T-cell (primary cell): ENCODE measurements around the gene PRKAG2. TPM values are rescaled to one million over a fixed set of nuclear protein-coding genes. Genes with fewer than 3 reads are reported as not detected.

Source experiments
- ATAC-seq, 4 experiments: fragments of 200-7000 bp in 3 of 4; fragments of 150-1000 bp in 1 of 4; cut with Tn5 transposase; replicated peaks in 1 of 4; 1 replicate in 3 of 4; 2 replicates in 1 of 4; pipeline ENCODE4 v1.10.0; 2021; ENCODE audit warnings: moderate library complexity in 3 of 4, mild to moderate bottlenecking in 2 of 4, moderate number of reproducible peaks in 1 of 4
- CTCF ChIA-PET, 2 donors: fragments of 300-600 bp; sonication (Branson Sonifier 250); formaldehyde crosslinking; loops; one replicate each; lab custom pipeline; 2022; ENCODE audit warnings: antibody characterized with exemption in 2 of 2; lab: Charles Lee
- POLR2A ChIA-PET, 2 donors: fragments of 300-600 bp; sonication (Branson Sonifier 250); formaldehyde crosslinking; loops; one replicate each; lab custom pipeline; 2022; ENCODE audit warnings: antibody characterized with exemption in 2 of 2; lab: Charles Lee
- DNase-seq, 35 experiments: peaks; one replicate each; pipeline versions ENCODE4 v3.0.0 to v3.0.0-alpha.2; 2013 to 2023
- H3K27ac ChIP-seq: one replicate; pipeline ENCODE4 v1.5.1; 2013; ENCODE audit warnings: low read length
- H3K27me3 ChIP-seq, 2 experiments: replicated peaks in 1 of 2; 1 replicate in 1 of 2; 2 replicates in 1 of 2; pipeline versions ENCODE4 v1.6.1 to v1.7.0; 2013; ENCODE audit warnings: low read length in 1 of 2, mixed read lengths in 1 of 2; ENCODE audit not compliant: control insufficient read depth in 2 of 2, insufficient read depth in 2 of 2; ENCODE audit errors: extremely low read depth in 1 of 2
- H3K36me3 ChIP-seq, 2 donors: 1 replicate in 1 of 2; 2 replicates in 1 of 2; pipeline versions ENCODE4 v1.6.1 to v1.7.0; 2013; ENCODE audit warnings: low read length in 1 of 2; ENCODE audit not compliant: control insufficient read depth in 2 of 2, insufficient read depth in 1 of 2; ENCODE audit errors: extremely low read depth in 1 of 2
- H3K4me1 ChIP-seq, 2 experiments: 1 replicate in 1 of 2; 2 replicates in 1 of 2; pipeline versions ENCODE4 v1.6.1 to v1.7.0; 2013; ENCODE audit warnings: low read length in 2 of 2, mixed read lengths in 1 of 2; ENCODE audit not compliant: insufficient read depth in 2 of 2, control insufficient read depth in 1 of 2; ENCODE audit errors: extremely low read depth in 1 of 2
- H3K4me3 ChIP-seq, 2 donors: 1 replicate in 1 of 2; 2 replicates in 1 of 2; pipeline versions ENCODE4 v1.5.1 to v1.7.0; 2013; ENCODE audit warnings: mild to moderate bottlenecking in 2 of 2, low read length in 1 of 2, moderate library complexity in 1 of 2; ENCODE audit not compliant: control insufficient read depth in 1 of 2; ENCODE audit errors: extremely low read depth in 1 of 2
- H3K9me3 ChIP-seq: 2 replicates; pipeline ENCODE4 v1.7.0; 2013
- H3K27ac Mint-ChIP-seq, 2 donors: one replicate each; pipeline ENCODE4 v1.8.0; 2020 to 2021; ENCODE audit warnings: mild to moderate bottlenecking in 2 of 2, mixed read lengths in 2 of 2
- H3K27me3 Mint-ChIP-seq, 2 donors: one replicate each; pipeline ENCODE4 v1.8.0; 2021 to 2022; ENCODE audit warnings: mixed read lengths in 2 of 2
- H3K36me3 Mint-ChIP-seq: one replicate; pipeline ENCODE4 v1.8.0; 2021; ENCODE audit warnings: mixed read lengths
- H3K4me1 Mint-ChIP-seq, 3 donors: one replicate each; pipeline ENCODE4 v1.8.0; 2020 to 2022; ENCODE audit warnings: mixed read lengths in 3 of 3, mild to moderate bottlenecking in 1 of 3
- H3K4me3 Mint-ChIP-seq, 3 donors: one replicate each; pipeline ENCODE4 v1.8.0; 2020 to 2022; ENCODE audit warnings: mild to moderate bottlenecking in 3 of 3, mixed read lengths in 3 of 3, moderate library complexity in 3 of 3
- H3K9me3 Mint-ChIP-seq, 3 donors: one replicate each; pipeline ENCODE4 v1.8.0; 2020 to 2022; ENCODE audit warnings: mixed read lengths in 3 of 3
- WGBS: methylation state at CpG from one replicate; pipeline ENCODE4 v1.1.5; 2013; ENCODE audit warnings: missing lambda C conversion rate; ENCODE audit not compliant: insufficient coverage; 5-methylcytosine and 5-hydroxymethylcytosine counted together
- total RNA-seq, 35 experiments: library from RNA in 6 of 35; stranded (reverse) in 6 of 35; fragments of 120-200 nt in 1 of 35; gene quantifications; one replicate each; pipeline versions ENCODE4 v1.2.1 to v1.2.4 and lab custom pipeline; 2013 to 2026

The PRKAG2 gene
- total RNA-seq, 5 donors from 2014 or later (not counting 1 experiment from before 2014, with no cell fraction given) = 43.0 to 59.9 (median 49.3) TPM

DNA sequence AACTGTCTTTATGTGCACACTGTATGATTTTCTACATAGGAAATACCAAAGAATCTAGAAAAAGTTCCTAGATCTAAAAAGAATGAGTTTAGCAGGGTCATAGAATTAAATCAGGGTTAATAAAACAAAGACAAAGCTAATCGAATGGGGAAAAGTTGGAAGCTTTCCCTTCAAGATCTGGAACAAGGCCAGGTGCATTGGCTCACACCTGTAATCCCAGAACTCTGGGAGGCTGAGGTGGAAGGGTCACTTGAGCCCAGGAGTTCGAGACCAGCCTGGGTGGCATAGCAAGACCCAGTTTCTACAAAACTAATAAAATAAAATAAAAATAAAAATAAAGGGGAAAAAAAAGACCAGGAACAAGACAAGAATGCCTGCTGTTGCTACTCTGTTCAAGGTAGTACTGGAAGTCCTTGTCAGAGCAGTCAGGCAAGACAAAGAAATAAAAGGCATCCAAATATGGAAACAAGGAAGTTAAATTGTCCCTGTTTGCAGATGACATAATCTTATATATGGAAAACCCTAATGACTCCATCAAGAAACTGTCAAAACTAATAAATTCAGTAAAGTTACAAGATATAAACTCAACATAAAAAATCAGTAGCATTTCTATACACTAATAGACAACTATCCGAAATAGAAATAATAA is 281.1 kb downstream of the PRKAG2 start:
- peaks cover 19% of the 10 kb centered on the region for H3K36me3 Mint-ChIP-seq

DNA sequence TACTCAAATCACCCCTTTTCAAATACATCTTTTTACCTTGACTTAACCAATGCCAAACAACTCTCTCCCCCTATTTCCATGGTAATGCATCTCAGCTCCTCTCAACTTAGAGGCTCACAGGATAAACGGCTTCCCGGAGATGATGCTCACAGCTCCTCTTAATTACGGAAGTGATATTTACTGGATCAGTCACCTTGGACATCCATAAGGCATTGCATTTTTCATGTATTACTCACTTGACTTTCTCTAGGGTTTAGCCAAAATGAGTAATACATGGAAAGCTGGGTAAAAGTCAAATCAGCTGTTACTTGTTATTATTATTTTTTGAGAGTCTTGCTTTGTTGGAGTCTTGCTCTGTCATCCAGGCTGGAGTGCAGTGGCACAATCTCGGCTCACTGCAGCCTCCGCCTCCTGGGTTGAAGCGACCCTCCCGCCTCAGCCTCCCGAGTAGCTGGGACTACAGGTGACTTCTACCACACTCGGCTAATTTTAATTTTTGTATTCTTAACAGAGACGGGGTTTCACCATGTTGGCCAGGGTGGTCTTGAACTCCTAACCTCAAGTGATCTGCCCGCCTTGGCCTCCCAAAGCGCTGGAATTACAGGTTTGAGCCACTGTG is 283.9 kb downstream of the PRKAG2 start:
- Histone ChIP-seq H3K4me3 (no peak overlapping the region), H3K9me3 (no peaks in the 10 kb centered on the region), H3K4me1 (no peaks in the 10 kb centered on the region), H3K27me3 (no peaks in the 10 kb centered on the region), H3K27ac (no peak overlapping the region), H3K36me3 (peaks cover 0 to 26% of the 10 kb centered on the region in 2 donors)
- 98% methylated on average over 8 of the region's 12 CpGs for WGBS
- CTCF ChIA-PET = interaction anchor here in 1 of 2 donors (0.6 kb wide), 1 partner anchor 849 kb away, joined by 7 read pairs; no protein-coding TSS in a partner anchor
- Mint-ChIP-seq H3K4me1 (peaks cover 6 to 19% (median 13%) of the 10 kb centered on the region in 3 donors), H3K27me3 (no peaks in the 10 kb centered on the region), H3K9me3 (no peaks in the 10 kb centered on the region), H3K4me3 (no peak overlapping the region), H3K27ac (no peak overlapping the region), H3K36me3 (peaks cover 29% of the 10 kb centered on the region)
- ATAC-seq (no peak), DNase-seq (no peak)
- POLR2A ChIA-PET = no interaction called here

More for the DNA sequence above, 281.1 kb downstream of the PRKAG2 start:
- ChIA-PET POLR2A (no interaction called here), CTCF (interaction anchor here in 1 of 2 donors (0.6 kb wide), 1 partner anchor 90 kb away, joined by 4 read pairs; no protein-coding TSS in a partner anchor)
- H3K9me3 Mint-ChIP-seq = no peaks in the 10 kb centered on the region
- Histone ChIP-seq H3K9me3 (no peaks in the 10 kb centered on the region), H3K4me3 (no peak overlapping the region), H3K27ac (no peak overlapping the region), H3K4me1 (no peaks in the 10 kb centered on the region), H3K36me3 (peaks cover 0 to 20% of the 10 kb centered on the region in 2 donors), H3K27me3 (no peaks in the 10 kb centered on the region)
- no peak for ATAC-seq
- DNase-seq = no peak
- no peak overlapping the region for H3K27ac Mint-ChIP-seq
- H3K4me3 Mint-ChIP-seq = no peak overlapping the region
- H3K4me1 Mint-ChIP-seq = peaks cover 16 to 41% (median 24%) of the 10 kb centered on the region in 3 donors
- no peaks in the 10 kb centered on the region for H3K27me3 Mint-ChIP-seq
- WGBS = 100% methylated on average over 1 of the region's 3 CpGs

DNA sequence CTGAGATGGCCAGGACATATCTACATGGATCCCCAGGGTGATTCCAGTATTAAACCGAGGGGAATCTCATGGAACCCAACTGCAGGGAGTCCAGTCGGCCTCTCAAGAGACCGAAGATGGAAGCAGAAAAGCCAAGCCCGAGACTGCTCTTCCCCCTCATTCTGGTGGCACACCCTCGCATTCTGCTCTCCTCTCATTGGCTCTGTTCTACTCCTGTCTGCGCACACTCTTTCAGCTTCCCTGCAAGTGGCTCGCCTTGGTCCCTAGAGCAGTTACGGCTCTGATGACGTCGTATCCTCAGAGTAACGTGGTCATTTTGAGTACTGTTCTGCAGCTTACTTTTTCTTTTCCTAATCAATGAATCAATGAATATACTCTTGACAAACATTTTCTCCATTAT is 284.6 kb downstream of the PRKAG2 start:
- ChIA-PET POLR2A (no interaction called here), CTCF (interaction anchor here (0.5 to 0.6 kb wide), 2 partner anchors 302 to 849 kb away, joined by 3 to 7 read pairs; no protein-coding TSS in a partner anchor)
- Mint-ChIP-seq H3K4me1 (peaks cover 6 to 12% (median 10%) of the 10 kb centered on the region in 3 donors), H3K36me3 (peaks cover 29% of the 10 kb centered on the region), H3K27ac (no peak overlapping the region), H3K9me3 (no peaks in the 10 kb centered on the region), H3K4me3 (no peak overlapping the region), H3K27me3 (no peaks in the 10 kb centered on the region)
- 96% methylated on average over 10 of the region's 11 CpGs for WGBS
- DNase-seq (no peak), ATAC-seq (no peak)
- Histone ChIP-seq H3K4me3 (no peak overlapping the region), H3K27ac (no peak overlapping the region), H3K27me3 (no peaks in the 10 kb centered on the region), H3K9me3 (no peaks in the 10 kb centered on the region), H3K4me1 (no peaks in the 10 kb centered on the region), H3K36me3 (peaks cover 0 to 29% of the 10 kb centered on the region in 2 donors)

DNA sequence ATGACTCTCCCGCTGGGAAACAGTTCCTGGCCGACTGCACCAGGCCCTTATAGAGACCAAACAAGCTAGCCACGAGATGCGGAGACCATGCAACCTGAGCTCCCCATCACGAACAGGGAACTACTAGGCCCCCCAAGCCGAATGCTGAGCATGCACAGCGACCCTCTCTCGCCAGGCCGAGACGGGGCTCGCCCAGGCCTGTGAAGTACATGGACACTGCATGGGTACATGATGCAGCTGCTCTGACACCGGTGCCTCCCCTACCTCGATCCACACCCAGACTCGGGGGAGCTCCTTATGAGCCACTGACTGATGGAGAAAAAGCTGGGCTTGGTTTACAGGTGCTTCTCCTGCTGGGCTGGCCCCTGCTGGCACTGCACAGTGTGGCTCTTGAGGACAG is 285.0 kb downstream of the PRKAG2 start:
- Mint-ChIP-seq H3K4me1 (peaks cover 2 to 8% (median 6%) of the 10 kb centered on the region in 3 donors), H3K4me3 (no peak overlapping the region), H3K27ac (no peak overlapping the region), H3K9me3 (no peaks in the 10 kb centered on the region), H3K36me3 (peaks cover 29% of the 10 kb centered on the region), H3K27me3 (no peaks in the 10 kb centered on the region)
- Histone ChIP-seq H3K27ac (no peak overlapping the region), H3K4me1 (no peaks in the 10 kb centered on the region), H3K27me3 (no peaks in the 10 kb centered on the region), H3K4me3 (no peak overlapping the region), H3K9me3 (no peaks in the 10 kb centered on the region), H3K36me3 (peaks cover 0 to 32% of the 10 kb centered on the region in 2 donors)
- ChIA-PET POLR2A (no interaction called here), CTCF (interaction anchor here in 1 of 2 donors (0.5 kb wide), 1 partner anchor 302 kb away, joined by 3 read pairs; no protein-coding TSS in a partner anchor)
- DNase-seq = no peak
- ATAC-seq = no peak
- WGBS = 92% methylated on average over 13 of the region's 14 CpGs

DNA sequence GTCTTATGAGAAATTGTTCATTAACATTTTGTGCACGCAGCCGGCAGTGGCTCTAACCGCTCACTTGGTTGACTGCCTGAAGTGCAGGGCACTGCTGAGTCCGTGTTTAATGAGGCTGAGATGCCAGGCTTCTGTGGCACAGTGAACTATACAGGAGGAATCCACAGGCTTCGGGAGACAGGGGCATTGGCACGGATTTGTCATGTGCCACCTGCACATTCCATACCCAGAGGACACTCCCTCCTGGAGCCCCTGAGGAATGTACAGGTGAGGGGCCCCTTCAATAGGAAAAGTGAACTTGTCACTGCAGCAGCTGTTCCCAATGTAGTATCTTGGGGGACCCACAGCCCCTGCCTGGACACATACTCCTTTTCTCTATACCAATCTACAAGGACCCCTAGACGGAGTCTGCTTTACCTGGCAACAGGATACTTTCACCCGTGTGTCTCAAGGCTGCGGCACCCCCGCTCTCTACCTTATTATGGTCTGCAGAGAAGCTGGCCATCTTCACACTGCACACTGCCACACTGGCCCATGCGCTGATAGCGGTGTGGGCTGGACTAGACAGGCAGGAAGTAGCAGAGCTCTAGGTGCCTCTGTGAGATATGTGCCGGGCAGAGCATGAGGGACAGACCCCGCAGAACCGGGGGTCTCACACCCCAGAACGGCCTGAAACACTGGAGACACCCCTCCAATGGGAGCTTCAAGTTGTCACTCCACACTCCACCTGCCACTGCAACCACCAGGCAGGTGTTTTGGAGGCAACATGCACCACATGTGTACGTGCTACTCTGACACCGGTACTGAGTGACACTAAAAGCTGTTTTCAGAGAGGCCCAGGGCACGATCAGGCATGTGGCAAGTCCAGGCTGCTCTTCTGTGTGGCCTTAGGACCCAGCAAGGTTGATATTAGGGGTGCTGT is 285.8 kb downstream of the PRKAG2 start:
- POLR2A ChIA-PET = no interaction called here

More for the DNA sequence above, 285.8 kb downstream of the PRKAG2 start:
- no peaks in the 10 kb centered on the region for H3K27me3 ChIP-seq
- no peak overlapping the region for H3K4me3 Mint-ChIP-seq
- H3K27me3 Mint-ChIP-seq = no peaks in the 10 kb centered on the region
- no peak overlapping the region for H3K27ac Mint-ChIP-seq
- H3K9me3 Mint-ChIP-seq = no peaks in the 10 kb centered on the region
- 92% methylated on average over 16 of the region's 19 CpGs for WGBS
- H3K4me3 ChIP-seq = no peak overlapping the region
- ATAC-seq = no peak
- H3K4me1 Mint-ChIP-seq = peaks cover 2 to 4% (median 4%) of the 10 kb centered on the region in 3 donors
- H3K27ac ChIP-seq = no peak overlapping the region
- H3K36me3 ChIP-seq = peaks cover 0 to 32% of the 10 kb centered on the region in 2 donors
- CTCF ChIA-PET = interaction anchor here in 1 of 2 donors (0.6 kb wide), 1 partner anchor 15 kb away, joined by 3 read pairs; no protein-coding TSS in a partner anchor
- H3K9me3 ChIP-seq = no peaks in the 10 kb centered on the region
- peaks cover 33% of the 10 kb centered on the region for H3K36me3 Mint-ChIP-seq
- DNase-seq = no peak
- H3K4me1 ChIP-seq = no peaks in the 10 kb centered on the region
